ENCODE results near the gene MYO1D. TPM values are rescaled to one million over a fixed set of nuclear protein-coding genes. Genes with fewer than 3 reads are reported as not detected.

Gene MYO1D
- total and polyA plus RNA-seq, 2 donors (not counting 3 experiments of a cell fraction or from before 2014, with no cell fraction given), result 37.8 to 85.5 TPM

- Histone ChIP-seq H4K20me1 (replicated peaks; ENCODE audit: control insufficient read depth, extremely low read depth, insufficient read depth, low read length) (no peaks in the 10 kb centered on the region), H3K4me2 (ENCODE audit: insufficient read depth, low read length) (no peak overlapping the region), H3K36me3 (ENCODE audit: control insufficient read depth in 2 of 2, extremely low read depth in 1 of 2, insufficient read depth in 2 of 2, low read length in 2 of 2) (peaks cover 0 to 2% of the 10 kb centered on the region in 2 experiments), H3K9me1 (replicated peaks; ENCODE audit: control insufficient read depth, extremely low read depth, insufficient read depth, low read length) (no peaks in the 10 kb centered on the region), H3K27me3 (ENCODE audit: control insufficient read depth in 2 of 2, insufficient read depth in 2 of 2, low read length in 2 of 2) (no peaks in the 10 kb centered on the region), H3K9me3 (replicated peaks; ENCODE audit: control insufficient read depth, insufficient read depth, low read length) (no peaks in the 10 kb centered on the region), H3K79me2 (ENCODE audit: control insufficient read depth, insufficient read depth, low read length) (no peaks in the 10 kb centered on the region), H3K4me3 (replicated peaks in 1 of 3; ENCODE audit: insufficient read depth in 1 of 3, low read depth in 1 of 3, low read length in 3 of 3) (no peak overlapping the region), H3K4me1 (ENCODE audit: control insufficient read depth, extremely low read depth, insufficient read depth, low read length) (no peaks in the 10 kb centered on the region), H3K9ac (replicated peaks; ENCODE audit: extremely low read depth, insufficient read depth, low read length) (no peak overlapping the region), H3K27ac (ENCODE audit: insufficient read depth, low read depth, low read length) (no peak overlapping the region), H2AFZ (ENCODE audit: low read depth, low read length) (no peak overlapping the region)
- ChIA-PET CTCF (interaction anchor here (1.0 kb wide), 1 partner anchor 8 kb away, joined by 3 read pairs; no protein-coding TSS in a partner anchor), POLR2A (no interaction called here)
- DNase-seq (ENCODE audit: low read depth, low spot score), result no peak
- dilution Hi-C loops (cut with MboI; ENCODE audit: extremely low pct_ligation_motif_present, low sequenced_read_pairs) (no loop called here), intact Hi-C loops (cut with micrococcal nuclease) (no loop called here)
- TF ChIP-seq CTCF (IDR thresholded peaks at IDR 0.05; ENCODE audit: extremely low read depth in 1 of 2, insufficient read depth in 1 of 2, low read depth in 1 of 2, low read length in 2 of 2) (no peak), MYC (IDR thresholded peaks at IDR 0.05; ENCODE audit: low read depth, low read length) (no peak), GATA2 (IDR thresholded peaks at IDR 0.05; ENCODE audit: insufficient read depth, insufficient read length, low read depth, low read length) (no peak), JUN (IDR thresholded peaks at IDR 0.05; ENCODE audit: borderline replicate concordance, insufficient read depth, insufficient read length, low read depth) (no peak), EZH2 (IDR thresholded peaks at IDR 0.05; ENCODE audit: borderline replicate concordance, low read depth, low read length, severe bottlenecking) (no peak), FOS (IDR thresholded peaks at IDR 0.05; ENCODE audit: borderline replicate concordance, insufficient read depth, low read length) (no peak), POLR2A (IDR thresholded peaks at IDR 0.05; ENCODE audit: low read depth, low read length) (no peak), MAX (IDR thresholded peaks at IDR 0.05; ENCODE audit: insufficient read depth, insufficient read length) (no peak), POLR2AphosphoS5 (IDR thresholded peaks at IDR 0.05; ENCODE audit: insufficient read depth, low read depth, low read length) (no peak)
- no peak for FAIRE-seq
- BruUV-seq (replicated peaks), result no TSS peak
Observed at GRCh38 chr17:32567086-32567485, 309.8 kb downstream of the MYO1D start.
